GM19240 (cell line): ENCODE results near the gene ST14.
"Not testable (repeated sequence)": the region's sequence is repeated elsewhere in the genome, so short reads cannot be mapped to it uniquely, and the experiment has no call there.

Source experiments
- DNase-seq: peaks from one replicate; pipeline ENCODE4 v3.0.0; 2011; ENCODE audit warnings: low spot score; ENCODE audit not compliant: insufficient read length

The ST14 gene

GRCh38 chr11:130223291-130223971 is 63.8 kb downstream of the ST14 start:
- DNase-seq, result no peak

GRCh38 chr11:130227373-130227772 is 67.8 kb downstream of the ST14 start:
- no peak for DNase-seq

GRCh38 chr11:130233486-130233885 is 73.9 kb downstream of the ST14 start:
- not testable (repeated sequence) for DNase-seq

- DNase-seq, result not testable (repeated sequence)
These were observed 74.3 kb downstream of the ST14 start for GRCh38 chr11:130233888-130234287.

DNA sequence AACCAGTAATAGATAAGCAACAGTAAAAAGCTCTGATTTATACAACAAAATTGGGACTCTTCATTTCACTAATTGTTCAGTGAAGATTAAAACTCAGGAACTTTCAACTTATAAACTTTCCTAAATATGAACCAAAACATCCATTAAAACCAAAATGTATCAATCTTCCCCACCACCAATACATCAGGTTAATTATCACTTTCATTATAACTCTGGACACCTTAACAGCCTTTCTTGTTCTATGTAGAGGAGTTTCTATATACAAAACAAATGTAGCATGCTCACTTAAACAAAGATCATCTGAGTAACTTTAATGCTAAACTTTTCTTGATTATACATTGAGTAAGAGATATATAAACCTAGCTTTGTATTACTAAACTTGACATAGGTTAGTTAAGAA is 74.7 kb downstream of the ST14 start:
- no peak for DNase-seq

GRCh38 chr11:130237282-130238006 is 77.9 kb downstream of the ST14 start:
- DNase-seq, result no peak

GRCh38 chr11:130241713-130242112 is 82.1 kb downstream of the ST14 start:
- DNase-seq, result no peak

- DNase-seq, result no peak
These were observed 84.2 kb downstream of the ST14 start for GRCh38 chr11:130243816-130244215.

DNA sequence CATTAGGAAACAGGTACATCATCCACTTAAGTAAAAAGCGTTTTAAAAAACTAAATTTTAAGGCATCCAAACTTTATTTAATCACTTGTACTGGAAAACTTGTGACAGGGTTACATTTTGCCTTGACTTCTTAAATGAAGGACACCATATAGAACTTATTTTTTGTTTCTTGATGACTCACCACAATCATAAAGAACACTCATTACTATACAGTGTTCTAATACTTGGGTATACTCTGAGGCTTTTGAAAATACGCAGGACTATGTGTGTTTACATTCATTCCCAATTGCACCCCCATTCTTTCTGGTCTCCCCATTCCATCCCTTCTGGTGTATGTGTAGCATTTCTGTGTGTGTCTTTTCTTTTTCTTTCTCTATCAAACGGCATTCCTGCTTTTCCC is 85.3 kb downstream of the ST14 start:
- DNase-seq, result no peak

DNA sequence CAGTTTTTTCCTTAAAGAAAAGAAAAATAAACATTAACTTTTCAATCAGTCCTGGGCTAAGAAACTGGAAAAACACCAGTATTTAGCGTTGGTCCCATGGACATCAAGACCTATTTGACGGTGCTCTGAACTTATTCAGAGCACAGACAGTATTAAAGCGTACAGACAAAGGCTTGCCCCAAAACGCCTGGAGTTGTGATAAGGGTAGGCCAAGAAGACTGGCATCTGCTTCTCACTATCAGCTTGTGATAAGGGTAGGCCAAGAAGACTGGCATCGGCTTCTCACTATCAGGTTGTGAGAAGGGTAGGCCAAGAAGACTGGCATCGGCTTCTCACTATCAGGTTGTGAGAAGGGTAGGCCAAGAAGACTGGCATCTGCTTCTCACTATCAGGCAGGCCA is 85.8 kb downstream of the ST14 start:
- DNase-seq, result not testable (repeated sequence)

- DNase-seq, result no peak
These were observed 86.7 kb downstream of the ST14 start for GRCh38 chr11:130246270-130246669.

DNA sequence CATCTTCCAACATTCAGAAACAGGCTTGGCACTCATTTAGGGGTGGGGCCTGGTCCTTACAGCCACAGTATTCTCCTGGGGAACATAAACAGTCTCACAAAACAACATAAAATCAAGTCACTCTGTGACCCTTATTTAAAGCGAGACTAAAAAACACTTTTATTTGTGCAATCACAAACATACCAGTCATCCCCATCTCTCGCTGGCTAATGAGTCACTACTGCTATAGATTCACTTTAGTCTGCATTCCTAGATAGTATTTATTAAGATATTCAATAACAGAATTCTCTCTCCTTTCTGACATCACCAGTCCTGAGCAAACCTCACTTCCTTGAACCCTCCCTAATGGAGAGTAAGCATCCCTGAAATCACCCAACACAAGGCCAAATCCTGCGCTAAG is 87.2 kb downstream of the ST14 start:
- no peak for DNase-seq

- DNase-seq, result no peak
These were observed 87.7 kb downstream of the ST14 start for GRCh38 chr11:130247319-130247718.

- no peak for DNase-seq
These were observed 89.8 kb downstream of the ST14 start for GRCh38 chr11:130249371-130249770.

DNA sequence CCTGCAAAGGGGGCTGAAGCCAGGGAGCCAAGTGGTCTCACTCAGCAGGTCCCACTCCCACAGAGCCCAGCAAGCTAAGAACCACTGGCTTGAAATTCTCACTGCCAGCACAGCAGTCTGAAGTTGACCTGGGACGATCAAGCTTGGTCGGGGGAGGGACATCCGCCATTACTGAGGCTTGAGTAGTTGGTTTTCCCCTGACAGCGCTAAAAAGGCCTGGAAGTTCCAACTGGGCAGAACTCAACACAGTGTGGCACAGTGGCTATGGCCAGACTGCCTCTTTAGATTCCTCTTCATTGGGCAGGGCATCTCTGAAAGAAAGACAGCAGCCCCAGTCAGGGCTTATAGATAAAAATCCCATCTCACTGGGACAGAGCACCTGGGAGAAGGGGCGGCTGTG is 90.3 kb downstream of the ST14 start:
- not testable (repeated sequence) for DNase-seq

GRCh38 chr11:130251763-130252162 is 92.2 kb downstream of the ST14 start:
- not testable (repeated sequence) for DNase-seq
